Measurements from ENCODE around the gene CCNC. TPM values are rescaled to one million over a fixed set of nuclear protein-coding genes. Genes with fewer than 3 reads are reported as not detected.

CCNC gene
- total RNA-seq, 1 experiment from 2014 or later: 99.1 TPM

DNA sequence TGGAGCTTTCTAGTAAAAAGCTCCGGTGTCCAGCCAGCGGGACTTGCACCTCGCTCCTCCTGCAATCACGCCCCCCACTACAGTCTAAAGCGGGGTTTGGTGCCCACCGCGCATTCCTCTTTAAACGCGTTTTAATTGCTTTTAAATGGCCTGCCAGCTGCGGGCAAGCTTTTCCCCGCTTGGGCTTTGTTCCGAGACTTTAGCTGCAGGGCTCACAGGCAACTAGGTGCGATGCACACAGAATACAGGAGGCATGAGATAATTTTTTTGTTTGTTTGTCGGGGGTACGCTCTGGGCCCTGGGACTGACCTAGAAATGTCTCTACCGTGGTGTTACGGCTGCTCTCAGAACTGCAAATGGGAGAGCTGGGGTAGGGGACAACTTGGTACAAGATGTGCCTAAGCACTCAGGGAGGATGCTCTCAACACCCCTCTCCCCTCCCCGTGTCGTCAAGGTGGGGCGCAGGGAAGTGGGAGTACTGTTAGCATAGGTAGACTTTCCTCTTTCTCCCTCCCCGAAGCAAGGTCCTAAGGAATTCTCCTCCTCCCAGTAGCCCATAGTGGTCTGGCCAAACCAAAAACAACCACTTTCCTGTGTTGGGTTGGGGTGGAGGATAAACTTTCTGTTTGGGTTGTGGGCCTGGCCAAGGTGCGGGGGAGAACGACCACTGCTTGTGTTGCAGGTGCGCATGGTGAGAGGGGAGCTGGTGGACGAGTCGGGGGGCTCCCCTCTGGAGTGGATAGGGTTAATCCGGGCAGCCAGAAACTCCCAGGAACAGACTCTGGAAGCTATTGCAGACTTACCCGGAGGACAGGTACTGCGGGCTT lies 39.8 kb upstream of the CCNC start:
- no peak overlapping the region for H3K4me3 ChIP-seq (ENCODE audit: low read depth, low read length, poor library complexity, severe bottlenecking)
- peaks cover 13% of the 10 kb centered on the region for H3K4me1 ChIP-seq (ENCODE audit: insufficient read depth, low read length, poor library complexity, severe bottlenecking)
- H3K27ac ChIP-seq (ENCODE audit: low read depth, low read length, poor library complexity, severe bottlenecking): no peak overlapping the region
- TF ChIP-seq EZH2 (IDR thresholded peaks at IDR 0.05; ENCODE audit: borderline replicate concordance, low read depth, low read length, poor library complexity, severe bottlenecking): no peak
- TF ChIP-seq, protein P1, sequence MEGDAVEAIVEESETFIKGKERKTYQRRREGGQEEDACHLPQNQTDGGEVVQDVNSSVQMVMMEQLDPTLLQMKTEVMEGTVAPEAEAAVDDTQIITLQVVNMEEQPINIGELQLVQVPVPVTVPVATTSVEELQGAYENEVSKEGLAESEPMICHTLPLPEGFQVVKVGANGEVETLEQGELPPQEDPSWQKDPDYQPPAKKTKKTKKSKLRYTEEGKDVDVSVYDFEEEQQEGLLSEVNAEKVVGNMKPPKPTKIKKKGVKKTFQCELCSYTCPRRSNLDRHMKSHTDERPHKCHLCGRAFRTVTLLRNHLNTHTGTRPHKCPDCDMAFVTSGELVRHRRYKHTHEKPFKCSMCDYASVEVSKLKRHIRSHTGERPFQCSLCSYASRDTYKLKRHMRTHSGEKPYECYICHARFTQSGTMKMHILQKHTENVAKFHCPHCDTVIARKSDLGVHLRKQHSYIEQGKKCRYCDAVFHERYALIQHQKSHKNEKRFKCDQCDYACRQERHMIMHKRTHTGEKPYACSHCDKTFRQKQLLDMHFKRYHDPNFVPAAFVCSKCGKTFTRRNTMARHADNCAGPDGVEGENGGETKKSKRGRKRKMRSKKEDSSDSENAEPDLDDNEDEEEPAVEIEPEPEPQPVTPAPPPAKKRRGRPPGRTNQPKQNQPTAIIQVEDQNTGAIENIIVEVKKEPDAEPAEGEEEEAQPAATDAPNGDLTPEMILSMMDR (conservative IDR thresholded peaks at IDR 0.05; ENCODE audit: low read depth, low read length): no peak
- BruUV-seq (replicated peaks): no TSS peak
- intact Hi-C loops (cut with micrococcal nuclease; ENCODE audit: unreplicated experiment): no loop called here
- ChIA-PET CTCF (no interaction called here), POLR2A (ENCODE audit: low non-redundant PET) (no interaction called here)
- H3K27me3 ChIP-seq (replicated peaks; ENCODE audit: insufficient read depth, low read depth, low read length, poor library complexity): peaks cover 67% of the 10 kb centered on the region
- H3K36me3 ChIP-seq (ENCODE audit: insufficient read depth, low read length, poor library complexity, severe bottlenecking): no peaks in the 10 kb centered on the region
- no peaks in the 10 kb centered on the region for H3K9me3 ChIP-seq (ENCODE audit: low read depth, low read length, poor library complexity, severe bottlenecking)
- no peak for DNase-seq (ENCODE audit: low spot score)

DNA sequence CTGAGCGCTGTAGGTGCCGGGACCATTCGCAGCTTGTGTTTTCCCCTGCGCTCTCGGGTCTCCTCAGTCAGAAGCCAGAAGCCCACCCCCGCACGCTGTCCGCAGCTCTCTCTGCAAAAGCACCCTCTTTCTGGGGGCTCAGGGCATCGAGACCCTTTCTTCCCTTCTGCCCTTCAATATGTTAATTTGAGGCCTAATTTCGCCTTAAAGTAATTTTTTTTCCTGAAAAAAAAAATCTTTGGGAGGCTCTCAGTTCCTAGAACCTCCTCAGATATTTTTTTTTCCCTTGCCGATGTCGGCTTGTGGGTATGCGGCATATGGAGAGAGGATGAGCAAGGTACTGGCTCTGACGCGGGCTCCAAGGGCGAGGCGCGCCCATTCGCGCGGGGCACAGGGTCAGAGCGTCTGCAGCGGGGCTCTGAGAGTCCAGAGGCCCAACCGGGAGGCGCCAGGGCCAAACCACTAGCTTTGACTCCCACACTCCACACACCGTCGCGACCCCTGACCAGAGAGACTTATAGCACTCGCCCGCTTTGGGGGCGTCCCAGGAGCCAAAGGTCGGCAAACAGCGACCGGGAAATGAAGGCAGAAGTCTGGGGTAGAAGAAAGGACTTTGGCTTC lies 39.1 kb upstream of the CCNC start:
- no peak for DNase-seq (ENCODE audit: low spot score)
- H3K27me3 ChIP-seq (replicated peaks; ENCODE audit: insufficient read depth, low read depth, low read length, poor library complexity): peaks cover 75% of the 10 kb centered on the region
- no peaks in the 10 kb centered on the region for H3K36me3 ChIP-seq (ENCODE audit: insufficient read depth, low read length, poor library complexity, severe bottlenecking)
- H3K4me1 ChIP-seq (ENCODE audit: insufficient read depth, low read length, poor library complexity, severe bottlenecking): peaks cover 13% of the 10 kb centered on the region
- no peaks in the 10 kb centered on the region for H3K9me3 ChIP-seq (ENCODE audit: low read depth, low read length, poor library complexity, severe bottlenecking)
- ChIA-PET CTCF (no interaction called here), POLR2A (ENCODE audit: low non-redundant PET) (no interaction called here)
- no TSS peak for BruUV-seq (replicated peaks)
- no peak overlapping the region for H3K27ac ChIP-seq (ENCODE audit: low read depth, low read length, poor library complexity, severe bottlenecking)
- no peak overlapping the region for H3K4me3 ChIP-seq (ENCODE audit: low read depth, low read length, poor library complexity, severe bottlenecking)
- TF ChIP-seq, protein P1 (conservative IDR thresholded peaks at IDR 0.05; ENCODE audit: low read depth, low read length): no peak
- intact Hi-C loops (cut with micrococcal nuclease; ENCODE audit: unreplicated experiment): no loop called here

DNA sequence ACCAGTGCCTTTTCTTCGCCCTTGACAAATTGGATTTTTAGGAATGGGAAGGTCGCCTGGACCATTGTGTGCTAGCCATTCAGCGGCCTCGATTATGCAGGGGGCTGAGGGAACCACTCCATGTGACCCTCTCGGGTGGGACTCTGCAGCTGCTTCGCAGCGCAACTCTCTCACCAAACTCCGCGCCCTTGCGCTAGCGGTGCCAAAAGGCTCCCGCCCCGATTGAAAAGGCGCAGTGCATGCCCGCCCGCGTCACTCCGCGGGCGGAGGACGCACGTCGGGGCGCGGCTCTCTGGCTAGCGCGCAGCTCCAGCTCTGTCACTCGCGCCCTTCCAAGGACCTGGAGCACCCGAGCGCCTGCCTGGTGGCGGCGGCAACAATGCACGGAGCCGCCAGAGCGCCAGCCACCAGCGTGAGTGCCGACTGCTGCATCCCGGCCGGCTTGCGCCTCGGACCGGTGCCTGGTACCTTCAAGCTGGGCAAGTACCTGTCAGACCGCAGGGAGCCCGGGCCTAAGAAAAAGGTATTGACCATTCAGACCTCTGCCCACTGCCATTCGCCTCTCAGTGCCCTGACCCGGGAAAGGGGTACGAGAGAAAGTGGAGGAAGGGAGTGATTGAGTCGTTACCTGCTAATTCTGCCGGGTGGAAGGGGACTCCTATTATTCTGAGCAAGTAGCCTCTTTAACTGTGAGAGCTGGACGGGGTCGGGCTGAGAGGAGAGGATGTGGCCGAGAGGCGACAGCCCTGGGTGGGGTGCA lies 38.4 kb upstream of the CCNC start, which contains the start of gene PRDM13:
Gene PRDM13, plus strand, starts transcription at position 178 of the 760 bp plus-strand sequence. Its CDS starts 202 bp downstream, at position 380.
- peak; percentile 95 for TF ChIP-seq EZH2 (IDR thresholded peaks at IDR 0.05; ENCODE audit: borderline replicate concordance, low read depth, low read length, poor library complexity, severe bottlenecking)
- TF ChIP-seq, protein P1 (conservative IDR thresholded peaks at IDR 0.05; ENCODE audit: low read depth, low read length): no peak
- BruUV-seq (replicated peaks): no TSS peak
- Histone ChIP-seq H3K27ac (ENCODE audit: low read depth, low read length, poor library complexity, severe bottlenecking) (no peak within 1 kb of the TSS), H3K4me1 (ENCODE audit: insufficient read depth, low read length, poor library complexity, severe bottlenecking) (peaks cover 13% of the 10 kb centered on the region), H3K9me3 (ENCODE audit: low read depth, low read length, poor library complexity, severe bottlenecking) (no peaks in the 10 kb centered on the region), H3K4me3 (ENCODE audit: low read depth, low read length, poor library complexity, severe bottlenecking) (peak within 1 kb of the TSS; percentile 17), H3K36me3 (ENCODE audit: insufficient read depth, low read length, poor library complexity, severe bottlenecking) (no peaks in the 10 kb centered on the region), H3K27me3 (replicated peaks; ENCODE audit: insufficient read depth, low read depth, low read length, poor library complexity) (peaks cover 82% of the 10 kb centered on the region)
- intact Hi-C loops (cut with micrococcal nuclease; ENCODE audit: unreplicated experiment): no loop called here
- POLR2A ChIA-PET (ENCODE audit: low non-redundant PET): no interaction called here
- DNase-seq (ENCODE audit: low spot score): peak; percentile 42
- CTCF ChIA-PET: no interaction called here

Data from A673 (cell line).